Panc1 (cell line): ENCODE results near the gene RIT2.

Source experiments
- POLR2AphosphoS5 ChIP-seq: IDR thresholded peaks from 2 replicates; pipeline ENCODE4 v1.6.1; 2012; ENCODE audit warnings: mild to moderate bottlenecking, low read depth, low read length, moderate library complexity
- REST ChIP-seq, 2 experiments: IDR thresholded peaks; 2 replicates each; pipeline ENCODE4 v1.6.1; 2011 to 2012; ENCODE audit warnings: low read depth in 2 of 2, control low read depth in 1 of 2, low read length in 1 of 2, mild to moderate bottlenecking in 1 of 2, moderate library complexity in 1 of 2; ENCODE audit not compliant: insufficient read depth in 1 of 2
- TF ChIP-seq, protein P1 (sequence below): fragments of 450-650 bp; IDR thresholded peaks from 2 replicates; pipeline ENCODE4 v1.5.1; 2017; ENCODE audit warnings: mild to moderate bottlenecking

GRCh38 chr18:42830936-42831335, 284.5 kb downstream of the RIT2 start:
- TF ChIP-seq REST (IDR thresholded peaks at IDR 0.05; ENCODE audit: insufficient read depth in 1 of 2, low read depth in 2 of 2, low read length in 1 of 2) = no peak
- TF ChIP-seq, protein P1, sequence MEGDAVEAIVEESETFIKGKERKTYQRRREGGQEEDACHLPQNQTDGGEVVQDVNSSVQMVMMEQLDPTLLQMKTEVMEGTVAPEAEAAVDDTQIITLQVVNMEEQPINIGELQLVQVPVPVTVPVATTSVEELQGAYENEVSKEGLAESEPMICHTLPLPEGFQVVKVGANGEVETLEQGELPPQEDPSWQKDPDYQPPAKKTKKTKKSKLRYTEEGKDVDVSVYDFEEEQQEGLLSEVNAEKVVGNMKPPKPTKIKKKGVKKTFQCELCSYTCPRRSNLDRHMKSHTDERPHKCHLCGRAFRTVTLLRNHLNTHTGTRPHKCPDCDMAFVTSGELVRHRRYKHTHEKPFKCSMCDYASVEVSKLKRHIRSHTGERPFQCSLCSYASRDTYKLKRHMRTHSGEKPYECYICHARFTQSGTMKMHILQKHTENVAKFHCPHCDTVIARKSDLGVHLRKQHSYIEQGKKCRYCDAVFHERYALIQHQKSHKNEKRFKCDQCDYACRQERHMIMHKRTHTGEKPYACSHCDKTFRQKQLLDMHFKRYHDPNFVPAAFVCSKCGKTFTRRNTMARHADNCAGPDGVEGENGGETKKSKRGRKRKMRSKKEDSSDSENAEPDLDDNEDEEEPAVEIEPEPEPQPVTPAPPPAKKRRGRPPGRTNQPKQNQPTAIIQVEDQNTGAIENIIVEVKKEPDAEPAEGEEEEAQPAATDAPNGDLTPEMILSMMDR = no peak
- TF ChIP-seq POLR2AphosphoS5 = no peak
